GM12878 (cell line): Measurements from ENCODE around the gene MAF.

Source experiments
- ATF2 ChIP-seq: IDR thresholded peaks from 2 replicates; pipeline ENCODE4 v1.6.1; 2012; ENCODE audit warnings: low read length, inconsistent platforms
- CEBPB ChIP-seq, 2 experiments: fragments of 150-350 bp in 1 of 2; IDR thresholded peaks; 2 replicates each; pipeline ENCODE4 v1.6.1; 2012 to 2014; ENCODE audit warnings: low read depth in 2 of 2, low read length in 2 of 2, borderline replicate concordance in 1 of 2, inconsistent platforms in 1 of 2
- CTCF ChIP-seq, 3 experiments: IDR thresholded peaks in 2 of 3; conservative IDR thresholded peaks in 1 of 3; 2 replicates each; pipeline ENCODE4 v1.5.1; 2011; ENCODE audit warnings: low read depth in 3 of 3, low read length in 3 of 3, mild to moderate bottlenecking in 3 of 3, control low read depth in 2 of 3, moderate library complexity in 2 of 3, inconsistent platforms in 1 of 3, mixed read lengths in 1 of 3; ENCODE audit not compliant: control insufficient read depth in 2 of 3, insufficient read depth in 1 of 3; ENCODE audit errors: extremely low read depth in 1 of 3
- RAD51 ChIP-seq: fragments of 450-650 bp; IDR thresholded peaks from 2 replicates; pipeline ENCODE4 v1.6.1; 2016; ENCODE audit warnings: moderate library complexity, mild to moderate bottlenecking, inconsistent platforms
- USF1 ChIP-seq: IDR thresholded peaks from 2 replicates; pipeline ENCODE4 v1.6.1; 2011; ENCODE audit warnings: borderline replicate concordance, low read depth, mild to moderate bottlenecking, moderate library complexity, mixed read lengths, low read length; ENCODE audit not compliant: insufficient read depth; ENCODE audit errors: extremely low read length

GRCh38 chr16:79580453-79581191 lies 19.9 kb downstream of the MAF start:
- no peak for TF ChIP-seq ATF2
- TF ChIP-seq CTCF (IDR thresholded peaks at IDR 0.05 in 2 of 3, conservative IDR thresholded peaks at IDR 0.05 in 1 of 3; ENCODE audit: control insufficient read depth in 2 of 3, extremely low read depth in 1 of 3, insufficient read depth in 1 of 3, low read depth in 3 of 3, low read length in 3 of 3) = no peak
- TF ChIP-seq RAD51 = no peak
- no peak for TF ChIP-seq USF1
- TF ChIP-seq CEBPB (IDR thresholded peaks at IDR 0.05; ENCODE audit: borderline replicate concordance in 1 of 2, low read depth in 2 of 2, low read length in 2 of 2) = no peak
